HG03175 (cell line): Measurements from ENCODE around the gene TCEAL3.
"Not testable (repeated sequence)": the region's sequence is repeated elsewhere in the genome, so short reads cannot be mapped to it uniquely, and the experiment has no call there.

Source experiments
- ATAC-seq: cut with Tn5 transposase; IDR thresholded peaks from one replicate; pipeline ENCODE4 v1.9.1; 2021; ENCODE audit warnings: mild to moderate bottlenecking, moderate library complexity; ENCODE audit not compliant: unreplicated experiment

Gene TCEAL3, protein sequence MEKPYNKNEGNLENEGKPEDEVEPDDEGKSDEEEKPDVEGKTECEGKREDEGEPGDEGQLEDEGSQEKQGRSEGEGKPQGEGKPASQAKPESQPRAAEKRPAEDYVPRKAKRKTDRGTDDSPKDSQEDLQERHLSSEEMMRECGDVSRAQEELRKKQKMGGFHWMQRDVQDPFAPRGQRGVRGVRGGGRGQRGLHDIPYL

DNA sequence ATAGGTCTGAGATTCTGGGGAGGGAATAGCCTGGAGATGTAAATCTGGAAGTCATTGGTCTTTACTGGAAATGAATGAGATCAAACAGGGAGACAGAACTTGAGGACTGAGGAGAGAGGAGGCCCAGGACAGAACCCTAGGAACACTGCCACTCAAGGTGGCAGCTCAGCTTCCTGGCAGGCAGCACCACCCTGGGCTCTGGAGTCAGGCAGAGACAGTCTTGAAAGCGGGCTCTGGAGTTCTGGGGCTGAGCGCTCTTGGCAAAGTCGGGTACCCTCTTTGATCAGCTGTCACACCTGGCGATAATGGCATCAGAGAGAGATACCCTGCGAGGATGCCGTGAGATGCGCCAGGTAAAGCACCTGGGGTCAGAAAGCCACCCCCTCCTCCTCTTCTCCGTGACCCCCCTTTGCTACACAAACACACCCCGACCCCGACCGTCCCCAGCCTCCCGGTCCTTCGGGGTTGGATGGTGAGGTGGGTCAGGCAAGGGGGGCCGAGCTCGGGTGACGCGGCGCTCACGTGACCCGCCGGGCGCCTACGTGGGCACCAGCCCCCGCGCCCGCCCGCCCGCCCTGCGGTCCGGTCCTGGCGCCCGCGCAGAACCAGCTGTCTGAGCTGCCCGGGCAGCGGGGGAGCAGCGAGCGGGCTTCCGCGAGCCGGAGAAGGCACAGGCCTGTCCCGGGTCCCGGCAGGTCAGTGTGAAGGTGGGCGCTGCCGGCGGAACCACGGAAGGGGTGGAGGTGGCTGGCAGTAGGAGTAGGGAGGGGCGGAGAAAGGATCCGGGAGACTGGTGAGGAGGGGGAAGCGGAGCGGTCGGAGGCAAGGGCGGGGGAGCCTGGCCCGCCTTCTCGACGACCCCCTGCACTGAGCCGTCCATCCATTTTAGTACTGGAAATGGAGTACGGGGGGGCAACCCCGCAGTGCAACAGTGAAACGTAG lies at the start of gene TCEAL3:
TSS of gene TCEAL3 (plus strand) at position 600 of the 942 bp plus-strand sequence. CDS start 1,102 bp downstream, outside the sequence.
- peak; percentile 84 for ATAC-seq

DNA sequence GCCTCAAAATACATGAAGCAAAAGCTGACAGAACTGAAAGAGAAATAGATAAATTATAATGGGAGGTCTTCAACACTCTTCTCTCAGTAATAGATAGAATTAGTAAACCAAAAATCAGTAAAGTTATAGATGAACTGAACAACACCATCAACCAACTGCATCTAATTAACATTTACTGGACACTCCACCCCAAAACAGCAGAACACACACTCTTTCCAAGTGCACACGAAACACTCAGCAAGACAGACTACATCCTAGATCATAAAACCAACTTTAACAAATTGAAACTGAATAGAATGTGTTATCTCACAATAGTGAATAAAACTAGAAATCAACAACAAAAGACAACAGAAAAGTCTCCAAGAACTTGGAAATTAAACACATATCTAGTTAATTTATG lies 47.5 kb upstream of the TCEAL3 start:
- ATAC-seq, result no peak

- no peak for ATAC-seq
Measured at GRCh38 chrX:103562801-103563200, 45.0 kb upstream of the TCEAL3 start.

GRCh38 chrX:103565197-103565596 lies 42.6 kb upstream of the TCEAL3 start:
- ATAC-seq, result peak; percentile 47

DNA sequence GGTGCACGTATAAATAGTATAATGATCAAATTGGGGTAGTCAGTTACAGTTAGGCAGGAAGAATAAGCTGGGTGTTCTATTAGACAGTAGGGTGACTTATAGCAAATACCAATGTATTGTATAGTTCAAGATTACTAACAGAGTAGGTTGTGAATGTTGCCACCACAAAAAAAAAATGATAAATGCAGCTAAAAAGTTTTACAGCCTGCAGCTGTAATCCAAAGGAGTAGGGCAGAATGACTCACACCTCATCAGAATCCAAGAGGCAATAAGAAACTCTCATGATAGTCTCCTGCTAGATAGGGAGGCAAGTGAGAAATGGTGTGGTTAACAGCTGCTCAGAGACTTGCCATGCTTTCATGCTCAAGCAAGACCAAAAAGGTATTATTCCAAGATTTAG lies 42.0 kb upstream of the TCEAL3 start:
- no peak for ATAC-seq

DNA sequence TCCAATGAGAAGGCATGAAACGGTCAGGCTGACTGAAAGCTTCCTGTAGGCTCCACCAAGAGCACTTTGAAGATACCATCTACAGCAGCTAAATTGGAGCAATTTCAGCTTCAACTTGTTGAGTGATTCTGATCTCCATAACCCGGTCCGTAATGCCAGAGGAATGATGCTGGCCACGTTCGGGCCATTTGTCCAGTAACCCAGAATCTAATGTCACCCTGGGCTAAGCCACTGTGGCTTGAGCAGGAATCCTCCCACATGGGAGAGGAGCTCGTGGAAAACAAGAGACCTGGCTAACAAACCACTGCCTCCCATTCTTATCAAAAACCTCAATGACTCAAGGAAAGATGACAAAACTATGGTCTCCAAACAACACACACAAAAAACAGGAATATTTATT lies 36.6 kb upstream of the TCEAL3 start:
- no peak for ATAC-seq

GRCh38 chrX:103571726-103572125 lies 36.0 kb upstream of the TCEAL3 start:
- no peak for ATAC-seq

GRCh38 chrX:103573202-103573601 lies 34.6 kb upstream of the TCEAL3 start:
- no peak for ATAC-seq

- no peak for ATAC-seq
Measured at GRCh38 chrX:103584596-103584995, 23.2 kb upstream of the TCEAL3 start.

DNA sequence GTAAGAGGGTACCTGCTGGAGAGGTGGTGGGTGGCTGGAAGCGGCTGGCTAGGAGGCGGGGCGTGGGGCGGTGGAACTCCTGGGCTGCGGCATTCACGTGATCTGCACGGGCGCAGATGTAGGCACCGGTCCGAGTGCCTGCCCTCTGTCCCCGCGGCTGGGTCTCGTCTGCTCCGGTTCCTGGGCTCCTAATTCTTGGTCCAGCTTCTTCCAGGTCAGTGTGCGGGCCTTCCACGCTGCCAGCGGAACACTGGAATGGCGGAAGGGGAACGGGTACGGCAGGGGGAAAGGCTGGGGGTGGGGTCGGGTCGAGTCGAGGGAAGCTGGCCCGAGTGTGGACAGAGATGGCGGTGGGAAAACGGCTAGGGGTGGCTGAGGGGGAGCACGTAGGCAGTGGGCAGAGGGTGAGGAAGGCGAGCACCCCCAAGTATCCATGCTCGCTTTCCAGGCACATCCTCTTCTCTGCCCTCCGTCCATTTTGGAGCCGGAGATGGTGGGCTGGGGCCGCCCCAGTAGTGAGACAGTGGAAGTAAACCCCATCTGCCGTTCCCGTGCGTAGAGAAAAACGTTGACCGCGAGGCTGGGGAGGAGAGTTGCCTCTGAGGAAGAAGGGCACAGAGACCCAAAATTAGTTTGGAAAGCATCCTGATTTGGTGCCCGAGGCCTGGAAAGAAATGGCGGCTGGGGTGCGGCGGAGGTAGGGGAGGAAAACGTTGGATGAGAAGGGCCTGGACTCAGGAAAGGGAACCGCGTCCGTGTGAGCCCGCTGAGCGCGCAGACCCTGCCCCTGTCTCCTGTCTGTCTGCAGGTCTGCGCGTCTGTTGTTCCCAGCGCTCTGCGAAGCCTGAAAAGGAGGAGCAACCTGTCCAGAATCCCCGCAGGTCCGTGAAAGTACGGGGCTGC lies 22.1 kb upstream of the TCEAL3 start, which contains the start of gene TCEAL4:
TSS of gene TCEAL4 (plus strand) at position 105 of the 903 bp plus-strand sequence. CDS start 1,161 bp downstream, outside the sequence.
- peak; percentile 80 for ATAC-seq

DNA sequence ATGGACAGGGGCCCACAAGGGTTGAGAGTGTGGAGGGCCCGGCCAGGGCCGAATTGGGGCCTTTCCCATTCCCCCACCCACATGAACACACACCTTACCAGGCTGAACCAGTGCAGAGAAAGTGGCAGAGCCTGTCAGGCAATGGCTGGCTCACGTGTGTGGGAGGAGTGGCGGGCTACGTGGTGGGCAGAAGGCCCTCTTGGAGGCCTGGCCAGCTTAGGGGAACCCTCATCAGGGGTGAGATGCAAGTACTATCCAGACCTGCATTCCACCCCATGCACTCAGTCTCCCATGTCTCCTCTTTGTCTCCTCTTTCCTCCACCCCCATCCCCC lies 21.5 kb upstream of the TCEAL3 start:
- ATAC-seq, result no peak

DNA sequence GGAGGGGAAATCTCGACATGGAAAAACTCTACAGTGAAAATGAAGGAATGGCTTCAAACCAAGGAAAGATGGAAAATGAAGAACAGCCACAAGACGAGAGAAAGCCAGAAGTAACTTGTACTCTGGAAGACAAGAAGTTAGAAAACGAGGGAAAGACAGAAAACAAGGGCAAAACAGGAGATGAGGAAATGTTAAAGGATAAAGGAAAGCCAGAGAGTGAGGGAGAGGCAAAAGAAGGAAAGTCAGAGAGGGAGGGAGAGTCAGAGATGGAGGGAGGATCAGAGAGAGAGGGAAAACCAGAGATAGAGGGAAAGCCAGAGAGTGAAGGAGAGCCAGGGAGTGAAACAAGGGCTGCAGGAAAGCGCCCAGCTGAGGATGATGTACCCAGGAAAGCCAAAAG lies 21.1 kb upstream of the TCEAL3 start:
- ATAC-seq, result no peak

- not testable (repeated sequence) for ATAC-seq
Measured at GRCh38 chrX:103592295-103592694, 15.5 kb upstream of the TCEAL3 start.

- ATAC-seq, result not testable (repeated sequence)
Measured at GRCh38 chrX:103595202-103595601, 12.6 kb upstream of the TCEAL3 start.

GRCh38 chrX:103608306-103608963 lies 672 bp downstream of the TCEAL3 start:
- peak; percentile 22 for ATAC-seq

- no peak for ATAC-seq
Measured at GRCh38 chrX:103610282-103610681, 2.5 kb downstream of the TCEAL3 start.

GRCh38 chrX:103613362-103613890 lies 5.7 kb downstream of the TCEAL3 start:
- no peak for ATAC-seq

- ATAC-seq, result no peak
Measured at GRCh38 chrX:103614999-103615398, 7.2 kb downstream of the TCEAL3 start.

DNA sequence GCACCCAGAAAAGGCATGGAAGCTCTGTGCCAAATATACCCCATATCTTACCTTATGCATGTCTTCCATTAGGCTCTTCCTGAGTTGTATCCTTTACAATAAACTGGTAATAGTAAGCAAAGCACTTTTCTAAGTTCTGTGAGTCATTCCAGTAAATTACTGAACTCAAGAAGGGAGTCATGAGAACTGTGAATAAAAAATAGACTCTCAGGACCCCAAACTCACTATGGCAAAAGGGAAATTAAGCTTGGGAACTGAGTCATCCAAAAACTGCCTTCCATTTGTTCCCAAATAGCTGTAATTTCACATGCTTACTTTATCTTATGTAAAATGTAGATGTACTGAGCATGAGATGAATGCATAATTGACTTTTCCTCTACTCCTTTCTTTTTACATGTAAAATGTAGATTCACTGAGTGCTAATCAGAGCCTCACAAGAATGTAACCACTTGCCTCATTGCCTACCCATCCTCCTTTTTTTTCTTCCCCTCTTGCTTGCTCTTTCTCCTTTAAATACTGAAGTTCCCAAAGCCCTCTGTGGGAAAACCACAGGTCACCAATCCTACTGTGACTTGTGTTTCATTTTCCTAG lies 8.1 kb downstream of the TCEAL3 start:
- ATAC-seq, result no peak

GRCh38 chrX:103616676-103617186 lies 9.0 kb downstream of the TCEAL3 start:
- ATAC-seq, result no peak
